Ishikawa (cell line): ENCODE measurements around the gene RTKN2.

Source experiments
- CEBPB ChIP-seq: IDR thresholded peaks from 2 replicates; pipeline ENCODE4 v1.6.1; 2012
- CREB1 ChIP-seq: IDR thresholded peaks from 2 replicates; pipeline ENCODE4 v1.6.1; 2012; ENCODE audit warnings: low read depth
- EGR1 ChIP-seq: IDR thresholded peaks from 2 replicates; pipeline ENCODE4 v1.6.1; 2012
- EP300 ChIP-seq: IDR thresholded peaks from 2 replicates; pipeline ENCODE4 v1.6.1; 2012; ENCODE audit warnings: borderline replicate concordance
- FOXM1 ChIP-seq: IDR thresholded peaks from 2 replicates; pipeline ENCODE4 v1.6.1; 2012; ENCODE audit warnings: low read depth, borderline replicate concordance
- MAX ChIP-seq: IDR thresholded peaks from 2 replicates; pipeline ENCODE4 v1.6.1; 2012
- NFIC ChIP-seq: IDR thresholded peaks from 2 replicates; pipeline ENCODE4 v1.6.1; 2012
- RAD21 ChIP-seq: IDR thresholded peaks from 2 replicates; pipeline ENCODE4 v1.6.1; 2012; ENCODE audit warnings: low read depth
- REST ChIP-seq: IDR thresholded peaks from 2 replicates; pipeline ENCODE4 v1.6.1; 2012; ENCODE audit warnings: low read depth, mild to moderate bottlenecking
- TAF1 ChIP-seq: IDR thresholded peaks from 2 replicates; pipeline ENCODE4 v1.6.1; 2012; ENCODE audit warnings: low read depth, mild to moderate bottlenecking
- TCF12 ChIP-seq: IDR thresholded peaks from 2 replicates; pipeline ENCODE4 v1.6.1; 2012; ENCODE audit warnings: low read depth
- TEAD4 ChIP-seq: IDR thresholded peaks from 2 replicates; pipeline ENCODE4 v1.6.1; 2012
- USF1 ChIP-seq: IDR thresholded peaks from 2 replicates; pipeline ENCODE4 v1.6.1; 2012
- YY1 ChIP-seq: IDR thresholded peaks from 2 replicates; pipeline ENCODE4 v1.6.1; 2012; ENCODE audit warnings: low read depth
- ZBTB7A ChIP-seq: IDR thresholded peaks from 2 replicates; pipeline ENCODE4 v1.6.1; 2012; ENCODE audit warnings: low read depth

Gene RTKN2

GRCh38 chr10:62264126-62264525 lies 4.5 kb downstream of the RTKN2 start:
- no peak for TF ChIP-seq EGR1
- no peak for TF ChIP-seq CEBPB
- no peak for TF ChIP-seq REST
- no peak for TF ChIP-seq RAD21
- TF ChIP-seq CREB1, result no peak
- TF ChIP-seq FOXM1, result no peak
- TF ChIP-seq USF1, result no peak
- TF ChIP-seq MAX, result no peak
- TF ChIP-seq EP300, result no peak
- no peak for TF ChIP-seq TAF1
- no peak for TF ChIP-seq TCF12
- no peak for TF ChIP-seq NFIC
- no peak for TF ChIP-seq TEAD4
- TF ChIP-seq YY1, result no peak
- TF ChIP-seq ZBTB7A, result no peak

GRCh38 chr10:62261666-62262065 lies 7.0 kb downstream of the RTKN2 start:
- no peak for TF ChIP-seq TCF12
- no peak for TF ChIP-seq FOXM1
- TF ChIP-seq TAF1, result no peak
- no peak for TF ChIP-seq USF1
- no peak for TF ChIP-seq CEBPB
- TF ChIP-seq EP300, result no peak
- TF ChIP-seq CREB1, result no peak
- no peak for TF ChIP-seq TEAD4
- TF ChIP-seq MAX, result no peak
- TF ChIP-seq RAD21, result no peak
- TF ChIP-seq EGR1, result no peak

GRCh38 chr10:62259998-62260397 lies 8.6 kb downstream of the RTKN2 start:
- TF ChIP-seq EP300, result no peak
- no peak for TF ChIP-seq MAX
- no peak for TF ChIP-seq FOXM1
- TF ChIP-seq TCF12, result no peak
- no peak for TF ChIP-seq NFIC
- no peak for TF ChIP-seq CREB1
- TF ChIP-seq TEAD4, result no peak
- no peak for TF ChIP-seq USF1
- no peak for TF ChIP-seq REST
- TF ChIP-seq ZBTB7A, result no peak

- TF ChIP-seq EP300, result no peak
- no peak for TF ChIP-seq REST
- TF ChIP-seq TEAD4, result no peak
- no peak for TF ChIP-seq TCF12
- no peak for TF ChIP-seq MAX
- TF ChIP-seq FOXM1, result no peak
- no peak for TF ChIP-seq RAD21
- TF ChIP-seq USF1, result no peak
- TF ChIP-seq ZBTB7A, result no peak
- TF ChIP-seq CEBPB, result no peak
Measured at GRCh38 chr10:62259456-62259855, 9.2 kb downstream of the RTKN2 start.
